Anterior cingulate cortex (tissue), 58 donors: ENCODE results near the gene ECE2.
"Not testable (repeated sequence)": the region's sequence is repeated elsewhere in the genome, so short reads cannot be mapped to it uniquely, and the experiment has no call there.

Experiments
- DNase-seq, 58 donors: peaks; one replicate each; lab custom pipeline; 2025; lab: John Stamatoyannopoulos, UW

Gene ECE2

GRCh38 chr3:184261854-184262763, 13.7 kb upstream of the ECE2 start:
- peak in 1 of 58 donors; percentile 16 for DNase-seq

- DNase-seq, result peak in 1 of 58 donors; percentile 18
Observed at GRCh38 chr3:184262764-184263179, 13.1 kb upstream of the ECE2 start.

GRCh38 chr3:184267249-184267648, 8.6 kb upstream of the ECE2 start:
- not testable (repeated sequence) for DNase-seq

- DNase-seq, result no peak
Observed at GRCh38 chr3:184272269-184272668, 3.6 kb upstream of the ECE2 start.

- no peak for DNase-seq
Observed at GRCh38 chr3:184275381-184275701, 481 bp upstream of the ECE2 start.

GRCh38 chr3:184277366-184277765, 1.5 kb downstream of the ECE2 start:
- no peak for DNase-seq

- no peak for DNase-seq
Observed at GRCh38 chr3:184282941-184283340, 7.1 kb downstream of the ECE2 start.

GRCh38 chr3:184283681-184284080, 7.9 kb downstream of the ECE2 start:
- DNase-seq, result no peak

- DNase-seq, result peak in 50 of 58 donors; percentile 12 to 85 (median 58)
Observed at GRCh38 chr3:184284696-184285095, 8.9 kb downstream of the ECE2 start.

- peak in 34 of 58 donors; percentile 2 to 51 (median 16) for DNase-seq
Observed at GRCh38 chr3:184289426-184289938, 13.7 kb downstream of the ECE2 start.

GRCh38 chr3:184290331-184290730, 14.5 kb downstream of the ECE2 start:
- no peak for DNase-seq

GRCh38 chr3:184291044-184291737, 15.4 kb downstream of the ECE2 start:
- no peak for DNase-seq

- no peak for DNase-seq
Observed at GRCh38 chr3:184291738-184292445, 16.1 kb downstream of the ECE2 start.

GRCh38 chr3:184295771-184296170, 19.9 kb downstream of the ECE2 start:
- no peak for DNase-seq

- no peak for DNase-seq
Observed at GRCh38 chr3:184296616-184297015, 20.8 kb downstream of the ECE2 start.

GRCh38 chr3:184298759-184299487, 23.1 kb downstream of the ECE2 start, which contains the start of gene PSMD2:
TSS of gene PSMD2 (plus strand) at chr3:184299241. CDS start at chr3:184299267, 26 bp downstream.
- peak; percentile 73 to 99 (median 96) for DNase-seq

GRCh38 chr3:184299488-184300377, 23.9 kb downstream of the ECE2 start:
- peak in 1 of 58 donors; percentile 53 for DNase-seq

GRCh38 chr3:184300378-184300720, 24.5 kb downstream of the ECE2 start:
- DNase-seq, result no peak

GRCh38 chr3:184305577-184305976, 29.8 kb downstream of the ECE2 start:
- no peak for DNase-seq
